ENCODE results near the gene LRRFIP1. TPM values are rescaled to one million over a fixed set of nuclear protein-coding genes. Genes with fewer than 3 reads are reported as not detected.

Gene LRRFIP1
- total and polyA plus RNA-seq, 9 of the 15 experiments (the other 6 are each of a cell fraction or from before 2014, with no cell fraction given): 13.1 to 45.2 (median 31.3) TPM

- no peak for FAIRE-seq
- ATAC-seq: no peak
Observed at GRCh38 chr2:237652181-237652580, 24.8 kb downstream of the LRRFIP1 start.

GRCh38 chr2:237652854-237653253 lies 25.5 kb downstream of the LRRFIP1 start:
- intact Hi-C loops (cut with micrococcal nuclease): no loop called here
- Histone ChIP-seq H3K4me1 (replicated peaks in 1 of 2; ENCODE audit: control insufficient read depth in 2 of 2, insufficient read depth in 2 of 2, low read length in 2 of 2) (no peaks in the 10 kb centered on the region), H2AFZ (ENCODE audit: low read depth, low read length) (no peak overlapping the region), H3K27ac (ENCODE audit: extremely low read depth, low read depth, low read length) (no peak overlapping the region), H3K27me3 (ENCODE audit: control insufficient read depth in 2 of 2, insufficient read depth in 2 of 2, low read length in 2 of 2) (peaks cover 11 to 34% of the 10 kb centered on the region in 2 experiments; a peak in 4 of 5 replicates), H4K20me1 (replicated peaks; ENCODE audit: control insufficient read depth, insufficient read depth, low read length) (no peaks in the 10 kb centered on the region), H3K79me2 (ENCODE audit: control insufficient read depth, insufficient read depth, low read length) (no peaks in the 10 kb centered on the region), H3K4me2 (ENCODE audit: insufficient read depth, low read length) (no peak overlapping the region), H3K9me1 (ENCODE audit: control insufficient read depth, insufficient read depth, low read length) (no peaks in the 10 kb centered on the region), H3K9ac (ENCODE audit: insufficient read depth in 1 of 2, low read depth in 2 of 2, low read length in 2 of 2) (no peak overlapping the region), H3K36me3 (ENCODE audit: control insufficient read depth, insufficient read depth, low read length) (no peaks in the 10 kb centered on the region), H3K4me3 (no peak overlapping the region), H3K9me3 (replicated peaks; ENCODE audit: control insufficient read depth, insufficient read depth, low read depth, low read length) (no peaks in the 10 kb centered on the region)
- ChIA-PET POLR2A (no interaction called here), CTCF (ENCODE audit: low intra/inter-chr PET ratio) (no interaction called here)
- FAIRE-seq (no peak), DNase-seq (ENCODE audit: extremely low read depth in 1 of 4, low spot score in 3 of 4) (no peak), ATAC-seq (no peak)
- in situ Hi-C loops (cut with MboI): no loop called here
- WGBS (ENCODE audit: insufficient coverage, low coverage, missing lambda C conversion rate): 0% methylated on average over 2 of the region's 2 CpGs
- BruUV-seq (replicated peaks): no TSS peak
- TF ChIP-seq ATF3 (IDR thresholded peaks at IDR 0.05): no peak
- TF ChIP-seq ATF3 (CRISPR knock-in tag; conservative IDR thresholded peaks at IDR 0.05): no peak
- no peak for TF ChIP-seq RERE (CRISPR knock-in tag; IDR thresholded peaks at IDR 0.05; ENCODE audit: borderline replicate concordance)
- TF ChIP-seq POLR2G (IDR thresholded peaks at IDR 0.05; ENCODE audit: low read depth, low read length): no peak
- TF ChIP-seq HDGF (IDR thresholded peaks at IDR 0.05): no peak
- no peak for TF ChIP-seq CSDE1 (IDR thresholded peaks at IDR 0.05)
- TF ChIP-seq SRSF1 (IDR thresholded peaks at IDR 0.05; ENCODE audit: low read depth, low read length): no peak

More at GRCh38 chr2:237652181-237652580, 24.8 kb downstream of the LRRFIP1 start:
- TF ChIP-seq PTRF (tag; IDR thresholded peaks at IDR 0.05): no peak
- TF ChIP-seq THAP7 (CRISPR knock-in tag; IDR thresholded peaks at IDR 0.05): no peak
- TF ChIP-seq TCFL5 (CRISPR knock-in tag; conservative IDR thresholded peaks at IDR 0.05): no peak
- no peak for TF ChIP-seq JUNB (CRISPR knock-in tag; conservative IDR thresholded peaks at IDR 0.05)
- Histone ChIP-seq H3K9ac (ENCODE audit: insufficient read depth in 1 of 2, low read depth in 2 of 2, low read length in 2 of 2) (no peak overlapping the region), H3K9me1 (ENCODE audit: control insufficient read depth, insufficient read depth, low read length) (no peaks in the 10 kb centered on the region), H3K9me3 (replicated peaks; ENCODE audit: control insufficient read depth, insufficient read depth, low read depth, low read length) (no peaks in the 10 kb centered on the region), H3K4me2 (ENCODE audit: insufficient read depth, low read length) (no peak overlapping the region), H3K79me2 (ENCODE audit: control insufficient read depth, insufficient read depth, low read length) (no peaks in the 10 kb centered on the region), H2AFZ (ENCODE audit: low read depth, low read length) (no peak overlapping the region), H3K4me3 (no peak overlapping the region), H3K36me3 (ENCODE audit: control insufficient read depth, insufficient read depth, low read length) (no peaks in the 10 kb centered on the region), H3K4me1 (replicated peaks in 1 of 2; ENCODE audit: control insufficient read depth in 2 of 2, insufficient read depth in 2 of 2, low read length in 2 of 2) (no peaks in the 10 kb centered on the region), H3K27me3 (ENCODE audit: control insufficient read depth in 2 of 2, insufficient read depth in 2 of 2, low read length in 2 of 2) (peaks cover 13 to 40% of the 10 kb centered on the region in 2 experiments; a peak in 4 of 5 replicates), H4K20me1 (replicated peaks; ENCODE audit: control insufficient read depth, insufficient read depth, low read length) (no peaks in the 10 kb centered on the region), H3K27ac (ENCODE audit: extremely low read depth, low read depth, low read length) (no peak overlapping the region)
- no peak for DNase-seq (ENCODE audit: extremely low read depth in 1 of 4, low spot score in 3 of 4)
- POLR2A ChIA-PET: no interaction called here
- WGBS (ENCODE audit: insufficient coverage, low coverage, missing lambda C conversion rate): 15% methylated on average over 1 of the region's 3 CpGs
- intact Hi-C loops (cut with micrococcal nuclease) (no loop called here), in situ Hi-C loops (cut with MboI) (no loop called here)
- no TSS peak for BruUV-seq (replicated peaks)
- CTCF ChIA-PET (ENCODE audit: low intra/inter-chr PET ratio): no interaction called here

Data from K562 (cell line).